ENCODE results near the gene ARHGAP31. TPM values are rescaled to one million over a fixed set of nuclear protein-coding genes. Genes with fewer than 3 reads are reported as not detected.

Gene ARHGAP31, protein sequence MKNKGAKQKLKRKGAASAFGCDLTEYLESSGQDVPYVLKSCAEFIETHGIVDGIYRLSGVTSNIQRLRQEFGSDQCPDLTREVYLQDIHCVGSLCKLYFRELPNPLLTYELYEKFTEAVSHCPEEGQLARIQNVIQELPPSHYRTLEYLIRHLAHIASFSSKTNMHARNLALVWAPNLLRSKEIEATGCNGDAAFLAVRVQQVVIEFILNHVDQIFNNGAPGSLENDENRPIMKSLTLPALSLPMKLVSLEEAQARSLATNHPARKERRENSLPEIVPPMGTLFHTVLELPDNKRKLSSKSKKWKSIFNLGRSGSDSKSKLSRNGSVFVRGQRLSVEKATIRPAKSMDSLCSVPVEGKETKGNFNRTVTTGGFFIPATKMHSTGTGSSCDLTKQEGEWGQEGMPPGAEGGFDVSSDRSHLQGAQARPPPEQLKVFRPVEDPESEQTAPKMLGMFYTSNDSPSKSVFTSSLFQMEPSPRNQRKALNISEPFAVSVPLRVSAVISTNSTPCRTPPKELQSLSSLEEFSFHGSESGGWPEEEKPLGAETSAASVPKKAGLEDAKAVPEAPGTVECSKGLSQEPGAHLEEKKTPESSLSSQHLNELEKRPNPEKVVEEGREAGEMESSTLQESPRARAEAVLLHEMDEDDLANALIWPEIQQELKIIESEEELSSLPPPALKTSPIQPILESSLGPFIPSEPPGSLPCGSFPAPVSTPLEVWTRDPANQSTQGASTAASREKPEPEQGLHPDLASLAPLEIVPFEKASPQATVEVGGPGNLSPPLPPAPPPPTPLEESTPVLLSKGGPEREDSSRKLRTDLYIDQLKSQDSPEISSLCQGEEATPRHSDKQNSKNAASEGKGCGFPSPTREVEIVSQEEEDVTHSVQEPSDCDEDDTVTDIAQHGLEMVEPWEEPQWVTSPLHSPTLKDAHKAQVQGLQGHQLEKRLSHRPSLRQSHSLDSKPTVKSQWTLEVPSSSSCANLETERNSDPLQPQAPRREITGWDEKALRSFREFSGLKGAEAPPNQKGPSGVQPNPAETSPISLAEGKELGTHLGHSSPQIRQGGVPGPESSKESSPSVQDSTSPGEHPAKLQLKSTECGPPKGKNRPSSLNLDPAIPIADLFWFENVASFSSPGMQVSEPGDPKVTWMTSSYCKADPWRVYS (N-terminal part only)
- 19.5 and 22.9 TPM in 2 replicates for total RNA-seq

DNA sequence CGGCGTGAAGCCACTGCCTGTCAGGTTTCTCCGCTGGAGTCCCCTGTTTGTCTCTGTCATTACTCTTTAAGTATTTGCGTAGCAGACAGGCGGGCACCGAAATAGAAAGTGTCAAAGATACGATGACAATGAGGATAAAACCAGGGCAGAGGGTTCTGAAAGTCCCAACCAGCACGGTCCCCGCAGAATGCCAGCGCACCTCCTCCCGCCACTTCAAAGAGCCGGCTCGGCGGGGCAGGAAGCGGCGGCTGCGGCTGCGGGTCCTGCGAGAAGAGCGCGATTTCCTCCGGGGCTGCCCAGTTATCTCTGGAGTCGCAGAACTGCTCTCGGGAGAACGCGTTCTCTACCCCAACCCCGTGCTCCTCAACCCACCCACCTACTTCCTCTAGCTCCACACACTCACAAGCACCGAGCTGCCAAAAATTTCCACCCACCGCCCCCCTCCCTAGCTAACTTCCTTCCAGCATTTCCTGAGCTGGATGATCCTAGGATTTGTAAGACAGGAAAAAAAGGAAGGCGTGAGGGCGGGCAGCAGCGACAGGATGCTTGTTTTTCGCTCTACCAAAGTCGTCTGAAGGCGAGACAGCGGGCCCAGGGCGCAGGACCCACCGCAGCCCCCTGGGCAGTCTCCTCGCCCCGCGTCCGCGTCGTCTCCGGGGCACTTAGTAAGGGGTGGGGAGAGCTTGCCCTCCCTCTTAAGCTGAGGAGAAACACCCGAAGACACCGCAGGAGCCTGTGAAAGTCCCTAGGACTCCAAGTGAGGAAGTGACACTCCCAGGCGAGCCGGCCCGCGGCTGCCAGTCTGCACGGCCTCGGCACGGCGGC lies at the start of gene ARHGAP31:
Gene ARHGAP31 (plus strand): TSS at position 513 of the 825 bp plus-strand sequence. CDS start 522 bp downstream, outside the sequence.

GRCh38 chr3:119463171-119464169 lies 169.3 kb downstream of the ARHGAP31 start, which contains the start of gene TMEM39A:
TSS of gene TMEM39A (minus strand) at chr3:119463615. CDS start at chr3:119462074, 1,541 bp downstream.

Other genes starting within 250 kb of the ARHGAP31 start
- gene TEX55, start 148.2 kb upstream of the ARHGAP31 start, total RNA-seq: not detected in 2 replicates
- not detected in 2 replicates for gene UPK1B, start 120.8 kb upstream of the ARHGAP31 start, total RNA-seq
- gene B4GALT4, start 53.5 kb upstream of the ARHGAP31 start, total RNA-seq: 3.9 and 7.1 TPM in 2 replicates
- 26.6 and 59.7 TPM in 2 replicates for gene TMEM39A, start 169.2 kb downstream of the ARHGAP31 start, total RNA-seq
- gene POGLUT1, start 174.6 kb downstream of the ARHGAP31 start, total RNA-seq: 15.9 and 42.6 TPM in 2 replicates
- gene TIMMDC1, start 204.2 kb downstream of the ARHGAP31 start, total RNA-seq: 57.3 and 57.5 TPM in 2 replicates